22Rv1 (cell line): ENCODE results near the gene NOC2L.

Experiments
- CTCF ChIP-seq: fragments of 450-650 bp; IDR thresholded peaks from 2 replicates; pipeline ENCODE4 v1.5.1; 2017; ENCODE audit warnings: mild to moderate bottlenecking
- ZFX ChIP-seq: fragments of 450-650 bp; IDR thresholded peaks from 2 replicates; pipeline ENCODE4 v1.6.1; 2017; ENCODE audit warnings: antibody characterized with exemption, borderline replicate concordance

GRCh38 chr1:915295-916172 is 43.5 kb downstream of the NOC2L start:
- TF ChIP-seq CTCF (no peak), ZFX (no peak)
